Activated CD8-positive, alpha-beta memory T cell treated with anti-CD3 and anti-CD28 coated beads, Interleukin-2, amount 50 U/mL, for 1 hour (primary cell): ENCODE measurements around the gene BATF2.
"Not testable (repeated sequence)": the region's sequence is repeated elsewhere in the genome, so short reads cannot be mapped to it uniquely, and the experiment has no call there.

Experiments
- DNase-seq: peaks from one replicate; pipeline ENCODE4 v3.0.0-alpha.2; 2020; ENCODE audit errors: extremely low read depth

BATF2 gene

GRCh38 chr11:64996710-64997380 lies at the start of gene BATF2:
BATF2 (minus strand) TSS chr11:64996971; CDS start chr11:64996914, 57 bp downstream.
- DNase-seq, result no peak

- no peak for DNase-seq
These were observed 49.0 kb upstream of the BATF2 start for GRCh38 chr11:65045728-65046127.

GRCh38 chr11:65045061-65045460 lies 48.3 kb upstream of the BATF2 start:
- DNase-seq, result no peak

- DNase-seq, result no peak
These were observed 47.2 kb upstream of the BATF2 start for GRCh38 chr11:65043881-65044501.

- no peak for DNase-seq
These were observed 46.1 kb upstream of the BATF2 start for GRCh38 chr11:65042891-65043290.

- peak; percentile 64 for DNase-seq
These were observed 44.3 kb upstream of the BATF2 start, which contains the start of gene SAC3D1 for GRCh38 chr11:65040847-65041622. SAC3D1 (plus strand) TSS chr11:65041210; CDS start chr11:65041293, 83 bp downstream.

GRCh38 chr11:65040520-65040846 lies 43.7 kb upstream of the BATF2 start:
- no peak for DNase-seq

GRCh38 chr11:65036931-65037330 lies 40.2 kb upstream of the BATF2 start:
- no peak for DNase-seq

- no peak for DNase-seq
These were observed 38.8 kb upstream of the BATF2 start for GRCh38 chr11:65035579-65035978.

GRCh38 chr11:65034423-65034822 lies 37.7 kb upstream of the BATF2 start:
- DNase-seq, result no peak

- DNase-seq, result no peak
These were observed 35.4 kb upstream of the BATF2 start for GRCh38 chr11:65032216-65032615.

- DNase-seq, result peak; percentile 82
These were observed 30.7 kb upstream of the BATF2 start, which contains the start of gene SNX15 for GRCh38 chr11:65027213-65028067. SNX15 (plus strand) TSS chr11:65027439; CDS start chr11:65027538, 99 bp downstream.

GRCh38 chr11:65026810-65027209 lies 30.0 kb upstream of the BATF2 start:
- no peak for DNase-seq

GRCh38 chr11:65023502-65023901 lies 26.7 kb upstream of the BATF2 start:
- not testable (repeated sequence) for DNase-seq

GRCh38 chr11:65021509-65021908 lies 24.7 kb upstream of the BATF2 start:
- DNase-seq, result no peak

GRCh38 chr11:65021003-65021402 lies 24.2 kb upstream of the BATF2 start:
- no peak for DNase-seq

- no peak for DNase-seq
These were observed 23.1 kb upstream of the BATF2 start for GRCh38 chr11:65019824-65020223.

GRCh38 chr11:65017937-65018336 lies 21.2 kb upstream of the BATF2 start:
- no peak for DNase-seq

- no peak for DNase-seq
These were observed 19.9 kb upstream of the BATF2 start for GRCh38 chr11:65016705-65017104.

GRCh38 chr11:65014726-65015227 lies 18.0 kb upstream of the BATF2 start:
- DNase-seq, result no peak

- DNase-seq, result peak; percentile 70
These were observed 17.3 kb upstream of the BATF2 start, which contains the start of gene ARL2 for GRCh38 chr11:65013888-65014725. ARL2 (plus strand) TSS chr11:65014160; CDS start chr11:65014208, 48 bp downstream.
